NCI-H2171 (cell line): ENCODE data around the gene LDLRAP1.

Experiments
- DNase-seq: peaks from one replicate; lab custom pipeline; 2025; lab: John Stamatoyannopoulos, UW

LDLRAP1 gene

GRCh38 chr1:25524568-25525360 lies 18.6 kb upstream of the LDLRAP1 start:
- DNase-seq: no peak

GRCh38 chr1:25525361-25525688 lies 18.1 kb upstream of the LDLRAP1 start:
- no peak for DNase-seq

- no peak for DNase-seq
Measured at GRCh38 chr1:25526753-25527152, 16.7 kb upstream of the LDLRAP1 start.

GRCh38 chr1:25527226-25527846 lies 16.1 kb upstream of the LDLRAP1 start:
- no peak for DNase-seq

GRCh38 chr1:25527946-25528595 lies 15.3 kb upstream of the LDLRAP1 start:
- no peak for DNase-seq

GRCh38 chr1:25528881-25529517 lies 14.4 kb upstream of the LDLRAP1 start:
- DNase-seq: no peak

GRCh38 chr1:25529518-25530185 lies 13.8 kb upstream of the LDLRAP1 start:
- no peak for DNase-seq

- no peak for DNase-seq
Measured at GRCh38 chr1:25530186-25531081, 13.0 kb upstream of the LDLRAP1 start.

GRCh38 chr1:25531082-25531461 lies 12.3 kb upstream of the LDLRAP1 start:
- no peak for DNase-seq

GRCh38 chr1:25532970-25533369 lies 10.4 kb upstream of the LDLRAP1 start:
- no peak for DNase-seq

- no peak for DNase-seq
Measured at GRCh38 chr1:25533775-25534409, 9.5 kb upstream of the LDLRAP1 start.

GRCh38 chr1:25534410-25534788 lies 9.0 kb upstream of the LDLRAP1 start:
- DNase-seq: peak; percentile 94

- DNase-seq: no peak
Measured at GRCh38 chr1:25536124-25536523, 7.3 kb upstream of the LDLRAP1 start.

- DNase-seq: no peak
Measured at GRCh38 chr1:25537153-25537831, 6.1 kb upstream of the LDLRAP1 start.

GRCh38 chr1:25538191-25538767 lies 5.1 kb upstream of the LDLRAP1 start:
- DNase-seq: no peak

- no peak for DNase-seq
Measured at GRCh38 chr1:25540750-25541342, 2.6 kb upstream of the LDLRAP1 start.

GRCh38 chr1:25541425-25541824 lies 2.0 kb upstream of the LDLRAP1 start:
- DNase-seq: no peak

- DNase-seq: no peak
Measured at GRCh38 chr1:25541889-25542658, 1.3 kb upstream of the LDLRAP1 start.

- no peak for DNase-seq
Measured at GRCh38 chr1:25543005-25543424, 391 bp upstream of the LDLRAP1 start.
